HG02571 (cell line): ENCODE measurements around the gene PPP1R17.

ENCODE experiments used
- ATAC-seq: cut with Tn5 transposase; IDR thresholded peaks from one replicate; pipeline ENCODE4 v1.9.1; 2021; ENCODE audit warnings: mild to moderate bottlenecking, moderate library complexity; ENCODE audit not compliant: unreplicated experiment

PPP1R17 gene

DNA sequence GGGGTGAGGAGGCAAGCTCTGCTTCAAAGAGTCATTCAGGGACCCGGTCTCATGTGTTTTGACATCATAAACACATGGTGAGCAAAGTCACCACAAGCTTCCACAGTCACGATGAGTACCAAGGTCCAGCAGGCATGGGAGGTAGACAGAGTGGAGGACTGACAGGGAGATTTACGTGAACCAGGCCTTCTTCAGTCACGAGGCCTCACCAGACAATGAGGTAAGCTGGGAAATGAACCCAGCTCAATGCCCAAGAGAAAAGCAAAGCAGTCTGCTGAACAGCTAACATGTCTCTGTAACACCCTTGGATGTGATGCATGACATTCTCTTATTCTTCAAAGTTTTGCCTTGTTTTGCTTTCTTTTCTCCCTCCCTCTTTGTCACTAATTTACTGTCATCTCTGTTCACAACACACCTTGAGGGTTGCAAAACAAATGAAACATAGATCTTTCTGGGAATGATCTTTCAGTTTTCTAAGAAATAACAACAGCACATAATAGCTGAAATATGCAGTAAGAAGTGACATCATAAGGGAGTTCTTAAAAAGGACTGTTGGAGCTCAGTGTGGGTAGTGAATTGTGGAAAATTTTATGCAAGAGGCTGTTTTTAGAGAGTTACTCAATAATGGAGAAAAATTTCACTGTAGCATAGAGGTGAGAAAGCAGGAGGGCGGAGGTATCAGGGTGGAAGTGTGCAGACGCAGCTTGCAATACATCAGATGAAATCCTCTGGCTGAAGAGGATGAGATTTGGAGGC, 9.0 kb downstream of the PPP1R17 start:
- ATAC-seq, result no peak

DNA sequence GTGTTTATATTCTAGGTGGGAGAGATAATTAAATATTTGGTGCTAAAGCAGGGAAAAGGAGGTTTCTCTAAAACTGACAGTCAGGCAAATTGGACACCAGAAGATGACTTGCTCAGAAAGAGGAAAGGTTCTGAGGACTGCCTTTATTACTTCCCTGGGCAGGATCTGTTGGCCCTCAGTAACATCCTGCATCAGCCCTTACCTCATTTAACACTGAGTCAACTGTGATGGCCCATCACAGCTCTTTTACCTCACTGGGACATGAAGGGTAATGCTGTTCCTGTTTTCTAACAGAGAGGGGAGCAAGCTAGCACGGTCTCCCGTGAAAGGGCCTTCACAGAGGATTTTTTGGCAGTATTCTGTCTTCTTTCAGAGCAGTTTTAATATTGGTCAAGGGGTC, 12.0 kb downstream of the PPP1R17 start:
- ATAC-seq, result no peak

- ATAC-seq, result no peak
Observed at GRCh38 chr7:31702354-31702753, 15.3 kb downstream of the PPP1R17 start.

- ATAC-seq, result no peak
Observed at GRCh38 chr7:31705377-31705776, 18.4 kb downstream of the PPP1R17 start.

DNA sequence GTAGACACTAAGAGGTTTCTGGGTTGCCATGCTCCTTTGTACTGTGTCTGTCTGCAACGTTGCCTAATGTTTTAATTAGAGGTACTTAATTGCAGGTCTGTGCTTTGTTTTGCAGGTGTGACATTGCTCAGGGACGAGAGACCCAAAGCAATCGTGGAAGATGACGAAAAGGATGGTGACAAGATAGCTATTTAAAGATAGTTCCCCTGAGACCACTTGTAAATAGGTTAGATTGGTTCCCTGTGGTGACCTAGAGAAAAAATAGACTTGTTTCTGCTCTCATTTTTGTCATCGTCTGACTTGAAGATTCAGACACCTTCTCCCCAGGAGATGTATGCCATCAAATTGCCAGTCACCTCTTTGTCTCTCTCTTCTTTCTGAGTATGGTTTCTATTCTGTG, 20.1 kb downstream of the PPP1R17 start:
- ATAC-seq, result no peak

GRCh38 chr7:31710171-31710570, 23.2 kb downstream of the PPP1R17 start:
- no peak for ATAC-seq

DNA sequence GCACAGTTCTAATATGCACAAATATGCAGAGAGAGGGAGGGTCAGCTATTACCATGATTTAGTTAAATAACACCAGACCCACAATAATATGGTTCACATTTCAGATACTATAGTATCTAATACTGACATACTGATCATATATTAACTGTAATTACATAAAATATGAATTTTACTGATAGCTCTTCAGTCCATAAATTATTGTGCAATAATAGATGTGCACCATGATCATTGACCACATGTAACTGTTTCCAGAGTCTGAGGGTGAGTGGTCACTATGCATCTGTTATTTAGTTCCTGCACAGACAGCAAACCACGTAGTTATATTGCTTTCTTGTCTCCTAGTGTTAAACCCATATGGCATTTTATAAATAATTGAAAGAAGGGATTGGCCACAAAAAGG, 29.3 kb downstream of the PPP1R17 start:
- ATAC-seq, result no peak

DNA sequence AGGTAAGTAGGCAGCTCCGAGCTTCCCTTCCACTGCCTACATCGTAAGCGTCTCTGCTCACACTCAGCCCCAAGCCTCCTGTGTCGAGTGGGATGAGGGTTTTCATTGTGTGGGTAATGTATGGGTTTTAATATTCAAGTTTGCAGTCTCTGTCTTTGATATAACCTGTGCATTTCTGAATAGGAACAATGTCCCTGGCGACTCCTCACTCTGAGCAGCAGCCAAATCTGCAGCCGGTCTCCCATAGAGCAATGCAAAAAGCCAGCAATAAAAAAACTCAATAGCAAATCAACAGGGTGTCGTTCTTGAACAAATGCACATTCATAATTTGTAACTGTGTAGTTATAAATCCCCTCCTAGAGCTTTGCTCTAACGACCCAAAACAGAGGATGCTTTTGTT, 33.4 kb downstream of the PPP1R17 start:
- ATAC-seq, result no peak

DNA sequence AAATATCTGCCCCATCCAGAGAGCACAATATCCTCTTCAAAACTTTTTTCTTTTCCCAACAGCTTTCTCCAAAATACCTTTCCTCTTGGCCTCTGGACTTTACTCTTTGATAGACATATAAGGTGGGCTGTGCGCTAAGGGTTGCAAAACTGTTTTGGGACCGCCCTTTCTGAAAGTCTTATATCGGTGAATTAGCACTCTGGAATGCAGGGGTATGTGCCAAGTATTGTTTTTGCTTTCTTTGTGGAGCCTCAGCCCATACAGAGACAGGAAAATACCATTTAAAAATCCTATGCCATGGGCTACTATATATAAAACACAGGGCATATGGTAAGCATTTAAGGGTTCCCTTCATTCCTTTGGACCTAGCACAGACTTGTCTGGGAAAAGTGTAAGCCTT, 37.7 kb downstream of the PPP1R17 start:
- no peak for ATAC-seq

GRCh38 chr7:31729195-31729804, 42.3 kb downstream of the PPP1R17 start:
- no peak for ATAC-seq

DNA sequence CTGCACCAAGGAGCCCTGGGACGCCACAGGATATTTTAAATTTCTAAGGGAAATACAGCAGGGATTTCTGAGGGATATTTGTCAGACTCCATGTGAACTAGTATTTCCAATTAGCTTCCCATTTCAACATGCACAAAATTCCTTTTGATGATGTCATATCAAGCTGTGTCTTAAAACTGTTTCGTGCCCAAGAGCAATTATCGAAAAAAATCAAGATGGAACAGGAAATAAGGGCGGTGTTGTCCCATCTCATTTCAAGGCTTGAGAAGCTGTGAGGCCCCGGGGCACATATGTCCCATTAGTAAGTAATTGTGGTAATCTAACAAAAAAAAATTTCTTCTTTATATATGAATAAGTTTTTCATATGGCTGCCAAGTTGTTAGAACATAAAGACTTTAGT, 47.4 kb downstream of the PPP1R17 start:
- no peak for ATAC-seq

DNA sequence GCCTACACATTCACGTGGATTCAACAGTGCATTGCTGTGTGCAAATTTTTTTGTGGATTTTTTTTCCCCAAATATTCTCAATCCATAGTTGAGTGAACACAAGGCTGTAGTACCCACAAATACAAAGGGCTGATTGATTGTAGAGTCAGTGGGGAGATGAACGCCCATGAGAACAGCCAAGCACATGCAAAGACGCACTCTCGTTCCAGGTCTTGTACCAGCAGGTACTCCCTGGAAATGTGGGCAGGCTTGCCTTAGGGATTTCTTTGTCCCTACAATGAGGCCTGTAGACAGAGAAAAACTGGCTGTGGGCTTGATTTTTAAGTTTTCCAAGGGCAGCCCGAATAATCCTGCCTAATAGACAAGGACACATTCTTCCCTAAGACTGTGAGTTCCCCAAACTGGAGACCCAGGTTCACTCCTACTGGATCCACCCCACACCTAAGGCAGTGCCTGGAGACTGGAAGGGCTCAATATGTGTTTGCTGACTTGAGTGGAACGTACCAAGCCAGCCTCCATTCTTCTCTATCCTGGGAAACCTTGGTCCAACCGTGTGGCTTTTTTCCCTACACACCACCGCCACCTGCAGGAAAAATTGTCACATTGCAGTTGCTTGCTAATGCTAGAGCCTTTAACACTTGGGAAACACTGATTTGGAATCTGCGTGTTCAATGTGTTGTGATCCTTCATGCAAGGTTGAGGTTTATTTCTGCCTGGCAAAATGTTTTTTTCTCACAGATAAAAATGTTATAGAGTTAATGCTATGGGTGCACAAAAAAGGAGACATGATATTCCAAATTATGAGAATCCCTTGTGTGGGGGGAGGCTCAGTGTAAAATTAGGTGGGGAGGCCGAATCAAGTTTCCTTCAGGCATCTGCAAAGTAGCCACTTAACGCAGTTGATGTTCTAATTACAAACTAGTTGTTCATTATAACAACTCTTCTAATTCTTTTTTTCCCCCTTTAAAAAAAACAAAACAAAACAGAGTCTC, 49.3 kb downstream of the PPP1R17 start:
- no peak for ATAC-seq

DNA sequence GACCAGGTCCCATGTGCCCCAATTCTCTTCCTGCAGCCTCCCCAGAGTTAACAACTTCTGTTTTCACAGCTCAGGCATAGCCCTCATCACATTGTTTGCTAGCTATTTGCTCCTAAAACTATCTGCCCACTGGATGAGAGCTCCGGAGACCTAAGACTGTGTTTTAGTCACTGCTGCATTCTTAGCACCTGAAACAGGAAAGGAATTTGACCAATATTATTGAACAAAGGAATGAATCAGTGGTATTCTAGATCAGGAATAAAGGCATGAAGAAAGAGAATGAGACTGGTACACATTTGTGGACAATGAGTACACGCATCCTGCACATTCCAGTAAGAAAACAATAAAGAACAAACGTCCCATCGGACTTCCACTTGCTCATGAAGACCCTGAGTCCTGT, 54.8 kb downstream of the PPP1R17 start:
- ATAC-seq, result no peak

DNA sequence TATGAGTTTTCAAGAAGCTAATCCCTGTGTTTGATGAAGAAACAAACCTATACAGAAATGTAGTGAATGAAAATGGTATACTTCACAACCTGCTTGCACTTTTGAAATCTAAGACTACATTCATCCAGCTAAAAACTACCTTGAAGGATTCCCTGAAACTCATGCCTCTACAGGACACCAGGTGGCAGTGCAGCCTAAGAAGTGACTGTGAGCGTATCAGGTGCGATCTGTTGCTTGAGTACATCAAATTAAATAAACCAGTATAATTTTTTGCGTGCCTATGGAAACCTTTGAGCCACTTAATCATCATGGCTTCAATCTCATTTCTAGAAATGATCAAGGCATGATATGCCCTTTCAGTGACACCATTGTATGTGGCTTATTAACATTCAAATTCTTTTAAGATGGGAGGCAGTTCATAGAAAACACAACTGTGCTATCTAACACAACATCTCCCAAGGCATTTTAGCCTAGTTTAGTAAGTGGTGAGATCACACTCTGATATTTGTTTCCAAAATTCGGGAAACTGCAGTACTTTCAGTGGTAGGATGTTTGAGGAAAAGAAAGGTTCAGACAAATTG, 57.4 kb downstream of the PPP1R17 start:
- peak; percentile 94 for ATAC-seq

DNA sequence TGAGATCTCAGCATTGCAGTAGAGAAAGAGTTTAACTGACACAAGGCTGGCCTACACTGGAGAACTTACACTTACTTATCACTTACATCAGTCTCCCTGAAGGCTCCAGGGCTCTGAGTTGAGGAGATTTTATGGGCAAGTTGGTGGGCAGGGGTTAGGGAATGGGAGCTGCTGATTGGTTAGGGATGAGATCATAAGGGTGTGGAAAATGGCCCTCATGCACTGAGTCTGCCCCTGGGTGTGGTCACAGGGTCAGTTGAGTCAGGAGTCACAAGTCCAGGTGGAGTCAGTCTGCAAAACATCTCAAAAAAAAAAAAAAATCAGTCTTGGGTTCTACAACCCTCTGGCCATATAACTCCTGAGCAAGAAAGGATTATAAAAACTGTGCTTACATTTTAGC, 60.5 kb downstream of the PPP1R17 start:
- ATAC-seq, result no peak

GRCh38 chr7:31748084-31748483, 61.1 kb downstream of the PPP1R17 start:
- ATAC-seq, result no peak

DNA sequence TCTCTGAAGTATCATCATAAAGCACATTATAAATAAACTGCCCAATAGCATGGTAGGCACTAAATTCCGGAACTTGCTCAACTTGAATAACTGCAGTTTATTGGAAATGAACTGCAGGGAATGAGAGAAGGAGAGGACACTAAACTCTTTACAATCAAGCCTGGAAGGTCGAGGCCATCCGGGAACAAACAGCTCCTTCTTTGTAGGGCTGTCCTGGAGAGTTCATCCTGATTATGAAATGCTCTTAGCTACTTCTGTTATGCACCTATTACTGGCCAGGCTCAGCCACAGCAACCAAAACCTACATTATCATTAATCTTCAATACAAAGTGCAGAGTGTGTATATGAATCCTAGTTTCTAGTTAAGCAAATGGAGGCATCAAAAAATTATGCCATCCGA, 64.7 kb downstream of the PPP1R17 start:
- ATAC-seq, result no peak
